SK-N-SH (cell line): ENCODE measurements around the gene CXCL9. TPM values are rescaled to one million over a fixed set of nuclear protein-coding genes. Genes with fewer than 3 reads are reported as not detected.

Experiments
- CTCF ChIA-PET: fragments of 300-600, 350-600 bp; formaldehyde crosslinking; extraction: SDS; loops from one replicate; lab custom pipeline; 2021; lab: Yijun Ruan, JAX
- POLR2A ChIA-PET: fragments of 350-600 bp; sonication (Branson Sonifier 250); formaldehyde crosslinking; extraction: SDS; loops from one replicate; lab custom pipeline; 2020; ENCODE audit warnings: antibody characterized with exemption, inconsistent platforms; lab: Yijun Ruan, JAX
- DNase-seq: peaks from one replicate; pipeline ENCODE4 v3.0.0; 2012
- H2AFZ ChIP-seq: fragments of 200-600 bp; sonication (generic); 2 replicates; pipeline ENCODE4 v1.8.1; 2016; ENCODE audit warnings: antibody characterized with exemption, mild to moderate bottlenecking, low read depth
- H3F3A ChIP-seq: fragments of 200-600 bp; sonication (generic); replicated peaks from 2 replicates; pipeline ENCODE3; 2016; ENCODE audit warnings: antibody characterized with exemption, mild to moderate bottlenecking; ENCODE audit not compliant: insufficient read depth
- H3K27ac ChIP-seq, 2 experiments: fragments of 200-500 bp in 1 of 2; fragments of 200-600 bp in 1 of 2; sonication (Bioruptor generic) in 1 of 2; sonication (generic), shearing (Covaris generic) in 1 of 2; 2 replicates each; pipeline versions ENCODE4 v1.5.1 to v1.6.1; 2014 to 2016; ENCODE audit warnings: low read depth in 2 of 2, inconsistent platforms in 1 of 2, low read length in 1 of 2, mild to moderate bottlenecking in 1 of 2, mixed read lengths in 1 of 2
- H3K27me3 ChIP-seq: fragments of 200-600 bp; sonication (generic), shearing (Covaris generic); 2 replicates; pipeline ENCODE4 v1.6.1; 2016; ENCODE audit warnings: mixed run types; ENCODE audit not compliant: insufficient read depth
- H3K36me3 ChIP-seq, 2 experiments: fragments of 200-500 bp in 1 of 2; fragments of 200-600 bp in 1 of 2; sonication (Bioruptor generic) in 1 of 2; sonication (generic) in 1 of 2; replicated peaks in 1 of 2; 2 replicates each; pipeline versions ENCODE3 to v1.5.1; 2014 to 2016; ENCODE audit warnings: low read length in 1 of 2, mild to moderate bottlenecking in 1 of 2; ENCODE audit not compliant: insufficient read depth in 2 of 2, control insufficient read depth in 1 of 2
- H3K4me1 ChIP-seq, 2 experiments: fragments of 200-500 bp in 1 of 2; fragments of 200-600 bp in 1 of 2; sonication (Bioruptor generic) in 1 of 2; sonication (generic), shearing (Covaris generic) in 1 of 2; 2 replicates each; pipeline versions ENCODE4 v1.5.1 to v1.6.1; 2014 to 2016; ENCODE audit warnings: low read depth in 1 of 2, low read length in 1 of 2, mixed run types in 1 of 2; ENCODE audit not compliant: insufficient read depth in 2 of 2, control insufficient read depth in 1 of 2
- H3K4me2 ChIP-seq: fragments of 200-600 bp; sonication (generic), shearing (Covaris generic); 2 replicates; pipeline ENCODE4 v1.6.1; 2017; ENCODE audit warnings: mixed run types
- H3K4me3 ChIP-seq, 2 experiments: fragments of 200-500 bp in 1 of 2; fragments of 200-600 bp in 1 of 2; sonication (Bioruptor generic) in 1 of 2; sonication (generic), shearing (Covaris generic) in 1 of 2; 2 replicates each; pipeline versions ENCODE4 v1.5.1 to v1.8.1; 2014 to 2016; ENCODE audit warnings: low read depth in 2 of 2, inconsistent platforms in 1 of 2, low read length in 1 of 2, mild to moderate bottlenecking in 1 of 2, mixed read lengths in 1 of 2, moderate library complexity in 1 of 2
- H3K79me2 ChIP-seq: fragments of 200-600 bp; sonication (generic); 2 replicates; pipeline ENCODE4 v1.8.1; 2017; ENCODE audit warnings: mild to moderate bottlenecking; ENCODE audit not compliant: insufficient read depth
- H3K9ac ChIP-seq: fragments of 200-600 bp; sonication (generic); 2 replicates; pipeline ENCODE4 v1.6.1; 2017; ENCODE audit warnings: mixed run types
- H3K9me2 ChIP-seq: fragments of 200-600 bp; sonication (generic); 2 replicates; pipeline ENCODE4 v1.6.1; 2017; ENCODE audit warnings: mixed run types
- H3K9me3 ChIP-seq: fragments of 200-600 bp; sonication (generic); 2 replicates; pipeline ENCODE4 v1.6.1; 2017; ENCODE audit warnings: mixed run types, mild to moderate bottlenecking, moderate library complexity
- H4K20me1 ChIP-seq: fragments of 200-600 bp; sonication (generic); 2 replicates; pipeline ENCODE4 v1.6.1; 2017; ENCODE audit warnings: mild to moderate bottlenecking, mixed run types; ENCODE audit not compliant: insufficient read depth
- CHD2 ChIP-seq: fragments of 150-350 bp; IDR thresholded peaks from 2 replicates; pipeline ENCODE4 v1.6.1; 2018; ENCODE audit warnings: low read length; ENCODE audit not compliant: partially characterized antibody
- ELF1 ChIP-seq: IDR thresholded peaks from 2 replicates; pipeline ENCODE4 v1.4.0; 2012
- EZH2phosphoT487 ChIP-seq: fragments of 200-600 bp; sonication (generic); IDR thresholded peaks from 2 replicates; pipeline ENCODE4 v1.6.1; 2017; ENCODE audit warnings: low read depth, mixed run types, mild to moderate bottlenecking, antibody characterized with exemption, moderate library complexity, borderline replicate concordance
- JUND ChIP-seq: IDR thresholded peaks from 2 replicates; pipeline ENCODE4 v1.4.0; 2012
- MEF2A ChIP-seq: IDR thresholded peaks from 2 replicates; pipeline ENCODE4 v1.4.0; 2012; ENCODE audit warnings: low read depth, borderline replicate concordance
- RFX5 ChIP-seq: IDR thresholded peaks from 2 replicates; pipeline ENCODE4 v1.6.1; 2012; ENCODE audit warnings: mild to moderate bottlenecking, improper control_type of control experiment, low read length
- RXRA ChIP-seq: IDR thresholded peaks from 2 replicates; pipeline ENCODE4 v1.4.0; 2012; ENCODE audit warnings: low read depth, mild to moderate bottlenecking, borderline replicate concordance
- WGBS: methylation state at CpG from one replicate; pipeline ENCODE4 v1.1.6; 2017; ENCODE audit warnings: low lambda C conversion rate; 5-methylcytosine and 5-hydroxymethylcytosine counted together
- polyA plus RNA-seq, 3 experiments: library from polyadenylated mRNA; depleted of rRNA; stranded (reverse); fragments of >200 nt; gene quantifications; 2 replicates each; pipeline ENCODE4 v1.2.3, GENCODE V29; 2012
- TF ChIP-seq, protein P1 (sequence below): IDR thresholded peaks from 2 replicates; pipeline ENCODE4; 2012
- TF ChIP-seq, protein P2 (sequence below): fragments of 150-350 bp; IDR thresholded peaks from 2 replicates; pipeline ENCODE4 v1.6.1; 2017; ENCODE audit warnings: antibody characterized with exemption, low read length, low read depth, borderline replicate concordance
- TF ChIP-seq, protein P3 (sequence below): fragments of 150-350 bp; IDR thresholded peaks from 2 replicates; pipeline ENCODE4 v1.6.1; 2016; ENCODE audit warnings: mild to moderate bottlenecking, low read depth, low read length
- TF ChIP-seq, protein P4 (sequence below): IDR thresholded peaks from 2 replicates; pipeline ENCODE4 v1.4.0; 2012; ENCODE audit warnings: low read depth, borderline replicate concordance

Gene CXCL9
- polyA plus RNA-seq, 1 of the 3 experiments (the other 2 are of a cell fraction), result not detected

DNA sequence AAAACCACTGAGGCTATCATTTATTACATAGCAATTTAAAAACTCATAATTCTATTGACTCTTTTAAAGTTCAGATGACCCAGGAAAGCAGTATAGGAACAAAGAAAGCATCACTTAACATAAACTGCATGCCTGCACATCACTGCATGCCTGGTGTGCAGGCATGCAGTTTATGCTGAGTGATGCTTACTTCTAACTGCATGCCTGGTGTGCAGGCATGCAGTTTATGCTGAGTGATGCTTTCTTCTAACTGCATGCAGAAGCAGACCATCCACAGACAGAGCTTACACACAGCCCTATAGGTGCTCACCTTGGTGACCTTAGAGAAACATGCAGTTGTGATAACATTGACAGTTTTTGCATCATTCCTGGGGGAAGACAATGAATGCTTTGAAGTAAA is 33.5 kb downstream of the CXCL9 start:
- Histone ChIP-seq H3K4me2 (no peak overlapping the region), H3K9me3 (no peaks in the 10 kb centered on the region), H2AFZ (no peak overlapping the region), H4K20me1 (no peaks in the 10 kb centered on the region), H3K27me3 (no peaks in the 10 kb centered on the region), H3K4me1 (no peaks in the 10 kb centered on the region), H3K36me3 (peaks cover 74 to 85% of the 10 kb centered on the region in 2 experiments), H3K9me2 (no peaks in the 10 kb centered on the region), H3F3A (no peaks in the 10 kb centered on the region), H3K4me3 (no peak overlapping the region), H3K9ac (no peak overlapping the region), H3K27ac (no peak overlapping the region), H3K79me2 (no peaks in the 10 kb centered on the region)
- DNase-seq, result no peak
- ChIA-PET POLR2A (no interaction called here), CTCF (no interaction called here)
- TF ChIP-seq, protein P1, sequence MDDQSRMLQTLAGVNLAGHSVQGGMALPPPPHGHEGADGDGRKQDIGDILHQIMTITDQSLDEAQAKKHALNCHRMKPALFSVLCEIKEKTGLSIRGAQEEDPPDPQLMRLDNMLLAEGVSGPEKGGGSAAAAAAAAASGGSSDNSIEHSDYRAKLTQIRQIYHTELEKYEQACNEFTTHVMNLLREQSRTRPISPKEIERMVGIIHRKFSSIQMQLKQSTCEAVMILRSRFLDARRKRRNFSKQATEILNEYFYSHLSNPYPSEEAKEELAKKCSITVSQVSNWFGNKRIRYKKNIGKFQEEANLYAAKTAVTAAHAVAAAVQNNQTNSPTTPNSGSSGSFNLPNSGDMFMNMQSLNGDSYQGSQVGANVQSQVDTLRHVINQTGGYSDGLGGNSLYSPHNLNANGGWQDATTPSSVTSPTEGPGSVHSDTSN, result no peak

DNA sequence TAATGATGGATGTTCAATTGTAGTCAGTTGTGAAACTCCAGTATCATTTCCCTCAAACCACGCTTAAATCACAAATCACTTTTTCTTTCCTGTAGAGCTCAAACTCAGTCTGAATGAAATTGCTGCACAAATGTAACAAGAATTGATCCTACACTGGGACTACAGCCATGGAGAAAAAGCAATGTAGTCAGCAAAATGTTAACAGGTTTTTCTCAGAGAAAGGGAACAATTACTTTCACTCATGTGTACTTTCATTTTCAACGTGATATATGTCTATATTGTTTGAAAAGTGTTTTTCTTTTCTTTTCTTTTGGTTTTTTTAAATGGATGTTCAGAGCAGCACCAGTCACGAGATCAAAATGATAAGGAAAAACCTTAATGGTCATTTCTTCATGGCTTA is 39.2 kb downstream of the CXCL9 start:
- 96% methylated on average over 3 of the region's 3 CpGs for WGBS

DNA sequence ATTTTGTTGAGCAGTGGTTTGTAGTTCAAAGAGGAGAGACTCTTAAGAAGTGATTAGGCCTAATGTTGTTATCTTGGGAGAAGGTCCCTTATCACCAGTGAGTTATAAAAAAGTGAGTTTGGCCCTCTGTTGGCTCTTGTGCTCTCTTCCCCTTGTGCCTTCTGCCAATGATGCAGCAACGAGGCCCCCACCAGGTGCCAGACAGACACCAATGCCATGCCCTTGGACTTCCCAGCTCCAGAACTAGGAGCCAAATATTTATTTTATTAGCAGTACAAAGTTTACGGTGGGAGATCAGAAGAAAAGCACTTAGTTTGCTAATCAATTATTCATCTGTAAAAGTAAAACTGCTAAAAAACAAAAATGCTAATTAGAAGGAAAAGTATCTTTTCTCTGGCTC is 43.8 kb downstream of the CXCL9 start:
- CTCF ChIA-PET, result no interaction called here

More for the DNA sequence above, 39.2 kb downstream of the CXCL9 start:
- DNase-seq, result no peak
- Histone ChIP-seq H3K9me3 (no peaks in the 10 kb centered on the region), H3K79me2 (no peaks in the 10 kb centered on the region), H2AFZ (no peak overlapping the region), H3F3A (no peaks in the 10 kb centered on the region), H4K20me1 (no peaks in the 10 kb centered on the region), H3K9ac (no peak overlapping the region), H3K4me1 (no peaks in the 10 kb centered on the region), H3K4me2 (no peak overlapping the region), H3K27me3 (no peaks in the 10 kb centered on the region), H3K36me3 (peaks cover 85 to 93% of the 10 kb centered on the region in 2 experiments), H3K4me3 (no peak overlapping the region), H3K9me2 (no peaks in the 10 kb centered on the region), H3K27ac (no peak overlapping the region)
- TF ChIP-seq CHD2, result no peak
- CTCF ChIA-PET, result no interaction called here
- POLR2A ChIA-PET, result no interaction called here

More for the DNA sequence above, 43.8 kb downstream of the CXCL9 start:
- H3K9ac ChIP-seq, result no peak overlapping the region
- no peaks in the 10 kb centered on the region for H4K20me1 ChIP-seq
- no peak overlapping the region for H3K27ac ChIP-seq
- H3K36me3 ChIP-seq, result peaks cover 74 to 84% of the 10 kb centered on the region in 2 experiments
- H3K4me1 ChIP-seq, result no peaks in the 10 kb centered on the region
- POLR2A ChIA-PET, result no interaction called here
- H3K9me3 ChIP-seq, result no peaks in the 10 kb centered on the region
- no peak overlapping the region for H2AFZ ChIP-seq
- no peaks in the 10 kb centered on the region for H3K79me2 ChIP-seq
- H3K9me2 ChIP-seq, result no peaks in the 10 kb centered on the region
- no peak for TF ChIP-seq MEF2A
- TF ChIP-seq, protein P1, result no peak
- no peak for TF ChIP-seq JUND
- TF ChIP-seq, protein P2, sequence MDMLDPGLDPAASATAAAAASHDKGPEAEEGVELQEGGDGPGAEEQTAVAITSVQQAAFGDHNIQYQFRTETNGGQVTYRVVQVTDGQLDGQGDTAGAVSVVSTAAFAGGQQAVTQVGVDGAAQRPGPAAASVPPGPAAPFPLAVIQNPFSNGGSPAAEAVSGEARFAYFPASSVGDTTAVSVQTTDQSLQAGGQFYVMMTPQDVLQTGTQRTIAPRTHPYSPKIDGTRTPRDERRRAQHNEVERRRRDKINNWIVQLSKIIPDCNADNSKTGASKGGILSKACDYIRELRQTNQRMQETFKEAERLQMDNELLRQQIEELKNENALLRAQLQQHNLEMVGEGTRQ, result no peak
- TF ChIP-seq, protein P3, sequence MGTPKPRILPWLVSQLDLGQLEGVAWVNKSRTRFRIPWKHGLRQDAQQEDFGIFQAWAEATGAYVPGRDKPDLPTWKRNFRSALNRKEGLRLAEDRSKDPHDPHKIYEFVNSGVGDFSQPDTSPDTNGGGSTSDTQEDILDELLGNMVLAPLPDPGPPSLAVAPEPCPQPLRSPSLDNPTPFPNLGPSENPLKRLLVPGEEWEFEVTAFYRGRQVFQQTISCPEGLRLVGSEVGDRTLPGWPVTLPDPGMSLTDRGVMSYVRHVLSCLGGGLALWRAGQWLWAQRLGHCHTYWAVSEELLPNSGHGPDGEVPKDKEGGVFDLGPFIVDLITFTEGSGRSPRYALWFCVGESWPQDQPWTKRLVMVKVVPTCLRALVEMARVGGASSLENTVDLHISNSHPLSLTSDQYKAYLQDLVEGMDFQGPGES, result no peak
- TF ChIP-seq ELF1, result no peak
- TF ChIP-seq EZH2phosphoT487, result no peak
- no peak for TF ChIP-seq RFX5
- TF ChIP-seq, protein P4, sequence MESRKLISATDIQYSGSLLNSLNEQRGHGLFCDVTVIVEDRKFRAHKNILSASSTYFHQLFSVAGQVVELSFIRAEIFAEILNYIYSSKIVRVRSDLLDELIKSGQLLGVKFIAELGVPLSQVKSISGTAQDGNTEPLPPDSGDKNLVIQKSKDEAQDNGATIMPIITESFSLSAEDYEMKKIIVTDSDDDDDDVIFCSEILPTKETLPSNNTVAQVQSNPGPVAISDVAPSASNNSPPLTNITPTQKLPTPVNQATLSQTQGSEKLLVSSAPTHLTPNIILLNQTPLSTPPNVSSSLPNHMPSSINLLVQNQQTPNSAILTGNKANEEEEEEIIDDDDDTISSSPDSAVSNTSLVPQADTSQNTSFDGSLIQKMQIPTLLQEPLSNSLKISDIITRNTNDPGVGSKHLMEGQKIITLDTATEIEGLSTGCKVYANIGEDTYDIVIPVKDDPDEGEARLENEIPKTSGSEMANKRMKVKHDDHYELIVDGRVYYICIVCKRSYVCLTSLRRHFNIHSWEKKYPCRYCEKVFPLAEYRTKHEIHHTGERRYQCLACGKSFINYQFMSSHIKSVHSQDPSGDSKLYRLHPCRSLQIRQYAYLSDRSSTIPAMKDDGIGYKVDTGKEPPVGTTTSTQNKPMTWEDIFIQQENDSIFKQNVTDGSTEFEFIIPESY, result no peak
- no peak for TF ChIP-seq RXRA
- H3K4me3 ChIP-seq, result no peak overlapping the region; a peak in 1 of 4 replicates
- H3K27me3 ChIP-seq, result no peaks in the 10 kb centered on the region
- no peak for DNase-seq
- H3F3A ChIP-seq, result no peaks in the 10 kb centered on the region
- no peak overlapping the region for H3K4me2 ChIP-seq
- WGBS, result 50% methylated on average over 2 of the region's 2 CpGs
